ENCODE results near the gene XPNPEP1. TPM values are rescaled to one million over a fixed set of nuclear protein-coding genes. Genes with fewer than 3 reads are reported as not detected.

Gene XPNPEP1
- polyA plus RNA-seq, 1 donor = 64.1 TPM

DNA sequence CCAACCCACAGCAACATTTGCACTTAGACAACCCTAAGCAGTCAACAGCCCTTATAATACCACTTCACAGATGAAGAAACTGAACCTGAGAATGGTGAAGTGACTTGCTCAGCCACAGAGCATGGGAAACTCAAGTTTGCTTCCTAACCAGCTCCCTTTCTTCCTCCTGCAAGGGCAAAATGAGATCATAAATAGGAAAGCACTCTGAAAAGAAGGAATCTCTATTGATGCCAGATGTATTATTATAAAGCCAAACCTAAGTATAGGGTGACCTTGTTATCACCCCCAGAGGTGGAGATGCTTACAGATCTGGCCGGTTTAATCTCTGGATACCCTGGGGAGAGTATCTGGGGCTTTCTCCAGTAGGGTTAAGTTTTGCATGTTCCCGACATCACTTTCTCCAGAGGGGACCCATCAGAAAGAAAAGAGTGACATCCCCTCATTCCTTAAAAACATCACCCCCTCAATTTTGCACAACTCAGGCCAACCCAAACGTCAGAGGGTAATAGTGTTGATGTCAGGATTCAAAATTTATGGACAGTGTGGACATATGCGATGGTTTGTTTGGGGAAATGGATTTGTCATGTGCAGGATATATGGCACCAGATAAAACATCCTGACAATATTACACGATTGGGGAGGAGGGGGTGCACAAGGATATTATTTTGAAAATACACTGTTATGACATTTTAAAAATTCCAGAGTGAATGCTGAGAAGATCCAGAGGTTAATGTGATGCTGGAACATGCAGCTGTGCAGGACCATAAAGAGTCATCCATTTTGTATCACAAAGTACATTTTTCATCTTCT, 24.0 kb upstream of the XPNPEP1 start:
- no peak for DNase-seq (ENCODE audit: low read depth)

DNA sequence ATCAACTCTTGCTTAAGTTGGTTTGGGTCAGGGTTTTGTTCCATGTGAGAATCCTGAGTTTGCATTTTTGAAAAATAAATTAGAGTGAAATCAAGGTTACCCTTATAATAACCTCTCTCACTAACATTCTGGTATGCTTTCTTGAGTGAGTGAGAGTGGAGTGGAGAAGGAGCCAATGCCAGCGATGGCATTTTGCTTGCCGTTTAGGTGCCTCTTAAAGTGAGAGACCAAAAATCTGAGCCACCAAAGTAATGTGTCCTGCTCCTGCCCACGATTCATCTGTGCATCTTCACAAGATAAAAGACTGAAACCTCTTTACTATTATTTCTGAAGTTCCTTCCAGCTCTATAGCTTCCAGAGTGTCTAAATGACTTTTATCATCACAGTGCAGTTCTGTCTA, 23.4 kb upstream of the XPNPEP1 start:
- DNase-seq (ENCODE audit: low read depth) = no peak

DNA sequence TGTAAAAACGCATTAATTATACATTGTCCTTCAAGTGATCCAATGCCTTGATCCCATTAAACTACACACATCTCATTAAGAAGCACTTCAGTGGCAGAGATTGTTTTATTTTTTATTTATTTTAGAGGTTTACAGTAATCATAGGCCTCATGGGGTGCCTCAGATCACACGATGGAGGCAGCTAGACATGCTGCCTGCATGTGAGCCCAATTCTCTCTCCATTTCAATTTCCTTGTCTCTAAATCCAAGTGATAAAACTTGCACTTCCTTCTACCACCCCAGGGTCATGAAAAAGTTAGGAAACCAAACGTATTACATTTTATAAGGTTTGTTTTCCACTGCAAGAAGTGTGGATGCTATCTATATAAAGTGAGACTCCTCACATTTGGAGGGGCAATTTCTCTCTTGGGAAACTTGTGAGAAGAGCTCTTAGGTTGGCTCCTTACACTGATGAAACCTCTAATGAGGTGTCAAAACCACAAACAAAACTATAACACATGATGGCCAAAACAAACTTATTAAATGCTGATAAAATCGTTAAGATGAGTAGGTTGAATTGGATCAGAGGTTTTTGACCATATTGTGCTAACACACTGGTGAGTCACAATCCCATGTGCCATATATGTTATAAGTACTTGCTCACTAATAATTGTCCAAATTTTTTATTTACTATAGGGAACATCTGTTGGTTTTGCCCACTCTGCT, 22.3 kb upstream of the XPNPEP1 start:
- DNase-seq (ENCODE audit: low read depth) = no peak

DNA sequence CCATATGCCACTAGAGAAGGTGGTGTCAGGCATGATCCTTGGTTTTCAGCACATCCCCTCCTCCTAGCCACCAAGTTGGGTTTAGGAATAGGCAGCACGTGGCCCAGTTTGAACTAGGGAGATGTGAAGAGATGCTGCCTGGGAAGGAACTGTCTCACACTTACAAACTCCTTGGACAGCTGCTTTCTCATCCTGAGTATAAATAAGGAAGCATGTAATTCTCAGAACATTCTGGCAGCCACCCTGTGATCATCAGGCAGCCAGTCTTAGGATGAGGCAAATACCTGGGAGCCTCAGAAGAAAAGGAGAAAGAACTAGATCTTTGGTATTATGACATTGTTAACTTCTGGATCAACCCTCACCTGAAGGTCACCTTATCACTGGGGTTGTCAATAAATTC, 21.3 kb upstream of the XPNPEP1 start:
- DNase-seq (ENCODE audit: low read depth) = no peak

DNA sequence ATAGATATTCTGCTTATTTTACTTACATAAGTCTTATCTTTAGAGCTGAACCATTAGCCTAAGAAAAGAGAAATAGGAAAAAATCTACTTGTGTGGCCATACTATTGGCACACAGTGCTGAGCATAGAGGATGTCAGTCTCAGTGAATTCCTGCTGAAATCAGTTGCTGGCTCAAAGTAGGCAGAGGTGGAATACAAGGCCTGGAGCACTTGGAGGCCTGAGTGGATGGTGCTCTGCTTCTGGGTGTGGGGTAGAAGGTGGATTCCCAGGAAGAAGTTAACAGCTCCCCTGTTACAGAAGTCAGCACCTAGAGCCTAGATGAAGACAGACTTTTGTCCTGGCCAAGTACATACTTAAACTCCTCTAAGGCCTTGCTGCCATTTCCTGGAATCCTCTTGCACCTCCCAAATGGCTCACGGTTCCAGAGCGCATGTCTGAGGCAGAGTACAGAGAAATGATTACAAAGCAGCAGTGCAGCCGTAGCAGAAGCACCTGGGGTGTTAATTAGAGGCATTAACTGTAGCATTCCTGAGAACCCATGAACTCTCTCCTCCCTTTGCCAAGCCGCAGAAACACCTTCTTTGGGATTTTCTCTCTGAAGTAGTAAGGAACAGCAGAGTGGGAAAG, 18.0 kb upstream of the XPNPEP1 start:
- DNase-seq (ENCODE audit: low read depth) = no peak

DNA sequence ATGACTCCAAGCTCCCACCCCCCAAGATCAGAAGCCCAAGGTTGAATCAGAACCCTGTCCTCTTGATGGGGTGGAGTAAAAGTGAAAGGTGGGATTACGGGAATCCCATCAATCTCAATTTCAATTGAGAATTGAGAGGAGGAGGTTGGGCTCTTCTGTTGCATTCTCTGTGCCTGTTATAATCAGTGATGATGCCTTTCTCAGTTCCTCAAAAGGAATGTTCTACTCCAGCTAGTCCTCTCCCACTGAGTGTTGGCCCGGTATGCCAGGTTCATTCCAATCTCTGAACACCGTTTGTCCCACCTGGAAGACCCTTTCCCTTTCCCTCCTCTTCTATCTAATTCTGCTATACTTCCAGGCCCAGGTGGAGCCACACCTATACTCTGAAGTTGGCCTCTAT, 17.2 kb upstream of the XPNPEP1 start:
- no peak for DNase-seq (ENCODE audit: low read depth)

DNA sequence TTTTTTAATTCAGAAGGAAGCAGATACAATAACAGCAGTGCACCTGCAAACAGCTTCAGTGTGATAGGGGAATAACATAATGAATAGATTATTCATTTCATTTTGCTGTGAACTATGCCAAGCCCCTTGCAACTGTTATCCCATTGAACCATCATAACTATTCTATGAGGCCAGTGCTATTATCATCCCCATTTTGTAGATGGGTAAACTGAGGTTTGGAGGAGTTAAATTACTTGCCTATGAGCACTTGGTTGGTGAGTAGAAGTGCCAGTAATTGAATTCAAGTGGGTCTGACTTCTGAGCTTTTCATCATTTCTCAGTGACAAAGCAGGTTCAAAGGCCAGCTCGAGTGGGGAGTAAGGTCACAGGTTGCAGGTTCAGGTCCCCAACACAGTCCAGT, 16.8 kb upstream of the XPNPEP1 start:
- no peak for DNase-seq (ENCODE audit: low read depth)

DNA sequence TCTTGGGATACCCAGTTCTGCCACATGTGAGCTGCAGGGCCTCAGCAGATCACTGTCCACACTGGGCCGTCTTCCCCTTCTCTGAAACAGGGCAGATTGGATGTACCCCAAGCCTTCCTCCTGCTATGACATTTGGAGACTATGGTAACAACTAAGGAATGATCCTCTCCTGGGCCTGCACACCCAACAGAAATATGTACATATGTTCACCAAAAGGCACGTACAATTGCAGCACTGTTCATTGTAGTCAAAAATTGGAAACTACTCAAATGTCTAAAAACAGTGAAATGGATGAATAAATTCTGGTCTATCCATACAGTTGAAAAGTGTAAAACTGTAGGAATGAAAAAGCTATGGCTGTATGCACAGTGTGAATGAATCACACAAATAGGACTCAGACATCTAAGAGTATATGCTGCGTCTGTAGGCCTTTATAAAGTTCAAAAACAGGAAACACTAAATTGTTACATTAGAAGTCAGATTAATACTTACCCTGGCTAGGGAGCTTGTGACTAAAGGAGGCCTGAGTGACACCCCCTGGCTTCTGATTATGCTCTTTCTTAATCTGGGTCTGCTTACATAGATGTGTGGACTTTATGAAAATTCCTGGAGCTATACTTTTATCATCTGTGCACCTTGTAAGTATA, 16.1 kb upstream of the XPNPEP1 start:
- no peak for DNase-seq (ENCODE audit: low read depth)

DNA sequence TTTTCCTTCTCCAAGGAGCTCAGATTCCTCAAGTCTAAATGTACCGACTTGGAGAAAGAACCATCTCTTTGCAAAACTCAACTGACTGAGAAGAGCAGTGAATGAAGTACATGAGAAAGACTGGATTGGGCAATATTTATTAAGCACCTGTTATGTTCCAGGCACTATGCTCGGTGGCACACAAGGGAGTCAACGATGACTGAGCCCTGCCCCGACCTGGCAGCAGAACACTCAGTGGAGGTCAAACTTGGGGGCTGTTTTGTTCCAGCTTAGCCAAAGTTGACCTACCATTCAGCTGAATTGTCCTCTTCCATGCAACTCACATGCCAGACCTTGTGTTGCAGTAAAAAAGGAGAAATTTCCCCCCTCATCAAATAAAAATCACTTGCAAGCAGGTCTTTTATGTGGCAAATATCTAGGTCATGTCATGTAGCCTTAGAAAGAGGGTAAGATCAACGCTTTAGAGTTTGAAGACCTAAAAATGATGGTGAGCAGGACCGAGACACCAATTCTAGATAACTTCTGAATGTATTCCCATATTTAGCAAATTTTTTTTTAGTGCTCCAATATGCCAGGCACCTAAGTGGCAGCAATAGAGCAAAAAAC, 14.3 kb upstream of the XPNPEP1 start:
- DNase-seq (ENCODE audit: low read depth) = no peak

DNA sequence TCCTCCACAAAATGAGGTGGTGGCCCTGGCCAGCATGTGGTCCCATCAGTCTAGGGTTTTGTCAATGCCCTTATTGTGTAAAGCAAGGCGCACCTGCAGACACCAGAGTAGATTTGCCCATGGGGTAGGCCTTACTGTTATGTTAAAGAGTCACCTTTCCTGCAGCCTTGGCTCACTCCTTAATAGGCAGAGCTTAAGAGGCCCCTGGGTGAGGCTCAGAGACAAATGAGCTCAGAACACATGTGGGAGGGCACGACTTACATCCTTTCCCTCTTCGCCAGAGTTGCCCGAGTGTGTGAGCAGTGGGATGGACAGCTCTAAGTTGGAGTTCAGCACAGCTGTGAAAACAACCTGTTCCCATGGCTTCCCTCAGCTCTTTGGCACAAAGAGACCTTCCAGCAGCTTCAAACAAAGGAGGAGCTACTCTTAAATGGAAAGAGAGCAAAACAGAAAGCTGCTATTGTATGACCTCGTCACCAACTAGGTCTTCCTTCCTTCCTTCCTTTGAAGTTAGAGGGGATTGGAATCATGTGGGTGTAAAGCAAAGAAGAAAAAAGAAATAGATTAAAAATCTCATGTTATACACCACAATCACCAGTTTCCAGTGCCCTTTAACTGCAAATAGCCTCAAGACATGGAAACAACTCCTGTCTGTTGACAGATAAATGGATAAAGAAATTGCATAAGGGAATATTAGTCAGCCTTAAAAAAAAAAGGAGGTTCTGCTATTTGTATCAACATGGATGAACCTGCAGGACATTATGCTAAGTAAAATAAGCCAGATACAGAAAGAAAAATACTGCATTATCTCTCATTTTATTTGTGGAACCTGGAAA, 11.9 kb upstream of the XPNPEP1 start:
- no peak for DNase-seq (ENCODE audit: low read depth)

DNA sequence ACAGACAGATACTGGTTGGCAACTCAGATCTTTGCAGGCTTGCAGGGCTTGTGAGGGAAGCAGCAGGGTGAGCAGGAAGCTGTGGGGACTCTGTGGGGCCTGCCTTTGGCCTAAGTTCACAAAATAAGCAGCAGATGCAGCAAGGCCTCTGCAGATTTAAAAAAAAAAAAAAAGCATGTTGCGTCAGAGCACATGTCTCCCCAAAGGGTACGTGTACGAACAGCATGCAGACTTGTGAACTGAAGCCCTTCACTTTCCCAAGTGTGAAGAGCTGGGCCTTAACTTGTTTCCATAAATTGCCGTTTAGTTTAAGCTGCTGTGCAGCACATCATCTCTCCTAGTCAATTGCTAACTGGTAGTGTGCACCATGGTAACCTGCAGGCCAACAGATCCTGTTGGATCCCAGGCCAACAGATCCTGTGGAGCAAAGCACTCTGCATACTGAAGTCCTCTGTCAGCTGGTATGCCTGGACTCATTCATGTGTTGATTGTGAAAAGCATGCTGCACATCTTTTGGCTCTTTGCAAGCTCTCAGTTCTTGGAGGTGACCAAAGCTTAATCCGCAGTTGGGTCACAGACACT, 10.8 kb upstream of the XPNPEP1 start:
- DNase-seq (ENCODE audit: low read depth) = no peak

DNA sequence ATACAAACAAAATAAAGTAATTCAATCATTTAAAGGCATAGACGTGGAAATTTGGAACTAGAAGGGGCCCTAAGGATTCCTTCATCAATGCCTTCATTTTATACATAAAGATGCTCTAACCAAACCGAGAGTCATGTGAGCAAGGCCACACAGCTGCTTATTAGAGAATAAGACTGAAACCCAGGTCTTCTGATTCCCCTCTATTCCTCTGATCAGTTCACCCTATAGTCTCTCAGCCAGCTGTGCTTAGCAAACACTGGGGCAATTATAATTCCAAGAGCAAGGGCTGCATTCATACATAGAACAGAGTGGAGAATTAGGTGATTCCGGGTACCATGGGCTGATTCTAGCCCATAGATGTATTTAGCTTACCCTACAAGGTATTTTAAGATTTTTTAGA, 9.7 kb upstream of the XPNPEP1 start:
- no peak for DNase-seq (ENCODE audit: low read depth)

DNA sequence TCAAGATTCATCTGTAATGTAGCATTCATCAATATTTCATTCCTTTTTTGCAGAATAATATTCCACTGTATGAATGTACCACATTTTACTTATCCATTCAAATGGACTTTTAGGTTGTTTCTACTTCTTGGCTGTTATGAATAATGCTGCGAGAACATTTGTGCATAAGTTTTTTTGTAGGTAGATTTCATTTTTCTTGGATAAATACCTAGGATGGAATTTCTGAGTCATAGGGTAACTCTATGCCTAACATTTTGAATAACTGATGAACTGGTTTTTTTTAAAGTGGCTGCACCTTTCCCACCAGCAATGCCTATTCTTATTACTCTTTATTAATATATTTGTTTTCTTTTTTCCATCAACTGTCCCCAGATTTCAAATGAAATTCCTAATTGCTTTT, 9.1 kb upstream of the XPNPEP1 start:
- no peak for DNase-seq (ENCODE audit: low read depth)

DNA sequence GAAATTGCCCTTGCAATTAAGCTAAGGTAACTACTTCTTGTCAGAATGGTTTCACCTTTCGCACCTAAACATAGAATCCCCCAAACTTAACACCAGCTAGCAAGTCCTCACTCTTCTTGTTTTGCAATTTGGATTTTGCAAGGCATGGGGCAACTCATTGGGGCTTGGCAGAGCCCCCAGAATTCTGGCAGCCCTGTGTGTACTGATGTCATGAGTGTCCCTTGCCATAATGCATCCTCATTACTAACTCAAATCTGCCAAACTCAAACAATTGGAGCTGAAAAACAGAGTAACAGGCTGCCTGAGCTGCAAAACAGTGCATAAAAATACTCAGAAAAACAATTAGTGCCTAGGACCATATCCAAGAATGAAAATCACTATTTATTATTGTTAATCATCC, 7.9 kb upstream of the XPNPEP1 start:
- no peak for DNase-seq (ENCODE audit: low read depth)

DNA sequence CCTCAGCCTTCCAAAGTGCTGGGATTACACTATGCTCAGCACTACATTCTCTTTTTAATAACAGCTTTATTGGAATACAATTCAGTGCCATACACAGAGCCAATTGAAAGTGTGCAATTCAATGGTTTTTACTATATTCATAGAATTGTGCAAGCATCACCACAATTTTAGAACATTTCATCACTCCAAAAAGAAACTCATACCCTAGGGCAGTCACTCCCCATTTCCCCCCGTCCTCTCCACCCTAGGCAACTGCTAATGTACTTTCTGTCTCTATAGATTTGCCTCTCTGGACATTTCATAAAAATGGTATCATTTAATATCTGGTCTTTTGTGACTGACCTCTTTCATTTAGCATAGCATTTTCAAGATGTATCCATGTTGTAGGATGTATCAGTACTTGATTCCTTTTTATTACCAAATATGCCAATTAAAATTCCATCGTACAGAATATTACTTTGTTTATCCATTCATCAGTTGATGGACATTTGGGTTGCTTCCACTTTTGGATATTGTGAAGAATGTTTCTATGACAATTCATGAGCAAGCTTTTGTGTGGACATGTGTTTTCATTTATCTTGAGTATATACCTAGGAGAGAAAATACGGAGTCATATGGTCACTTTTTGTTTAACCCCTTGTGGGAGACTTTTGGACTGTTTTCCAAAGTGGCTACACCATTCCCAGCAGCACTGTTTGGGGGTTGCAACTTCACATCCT, 6.3 kb upstream of the XPNPEP1 start:
- no peak for DNase-seq (ENCODE audit: low read depth)

DNA sequence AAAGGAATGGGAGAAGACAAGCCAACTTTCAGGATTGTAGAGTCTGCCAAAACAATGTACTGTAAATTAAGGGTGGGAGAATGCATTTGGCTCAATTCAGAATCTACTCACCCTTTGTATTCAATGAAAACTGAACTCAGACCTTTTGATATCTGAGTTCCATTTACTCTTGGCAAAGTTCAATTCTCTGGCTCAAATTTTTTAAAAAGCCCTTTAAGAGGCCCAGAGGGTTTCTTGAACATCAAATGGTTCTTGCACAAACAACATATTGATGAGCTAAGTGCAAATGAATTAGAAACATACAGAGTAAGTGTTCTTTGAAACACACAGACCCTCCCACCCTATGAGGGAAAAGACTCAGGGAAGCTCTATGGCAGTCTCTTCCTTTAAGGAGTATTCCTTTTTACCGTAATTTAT, 5.2 kb upstream of the XPNPEP1 start:
- no peak for DNase-seq (ENCODE audit: low read depth)

DNA sequence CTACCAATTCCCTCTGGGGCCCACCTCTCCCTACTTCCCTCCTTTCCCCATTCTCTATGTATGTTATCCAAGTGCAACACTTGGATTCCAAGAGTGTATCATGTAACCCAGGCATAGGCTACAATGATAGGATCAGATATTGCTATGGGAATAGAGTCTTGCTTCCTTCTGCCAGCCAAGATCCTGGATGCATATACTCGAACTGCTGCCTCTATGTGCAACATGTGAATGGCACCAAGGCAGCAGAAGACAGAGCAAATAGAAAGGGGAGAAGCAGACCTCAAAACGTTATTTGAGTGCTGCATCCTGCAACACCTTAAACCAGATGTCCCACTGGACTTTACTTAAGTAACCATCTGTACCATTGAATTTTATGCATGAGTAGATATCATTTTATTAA, 3.5 kb upstream of the XPNPEP1 start:
- no peak for DNase-seq (ENCODE audit: low read depth)

DNA sequence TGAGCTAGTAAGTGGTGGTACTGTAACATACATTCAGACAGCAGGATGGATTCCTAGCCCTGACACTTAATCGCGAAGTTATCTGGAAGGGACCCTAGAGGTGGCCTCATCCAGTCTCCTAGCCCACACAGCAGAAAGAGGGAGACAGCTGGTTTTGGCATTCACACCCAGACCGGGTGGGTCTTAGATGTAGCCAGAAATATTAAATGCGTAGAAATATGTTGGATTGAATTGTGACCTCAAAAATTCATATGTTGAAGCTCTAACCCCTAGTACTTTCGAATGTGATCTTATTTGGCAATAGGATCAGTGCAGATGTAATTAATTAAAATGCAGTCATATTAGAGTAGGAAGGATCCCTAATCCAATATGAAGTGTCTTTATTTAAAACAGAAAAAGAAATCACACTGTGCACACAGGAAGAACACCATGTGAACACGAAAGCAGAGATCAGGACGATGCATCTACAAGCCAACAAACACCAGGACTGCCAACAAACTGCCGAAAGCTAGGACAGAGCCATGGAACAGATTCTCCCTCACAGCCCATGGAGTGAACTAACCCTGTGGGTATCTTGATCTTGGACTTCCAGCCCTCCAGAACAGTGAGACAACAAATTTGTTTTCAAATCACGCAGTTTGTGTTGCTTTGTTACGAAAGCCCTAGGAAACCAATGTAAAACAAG, 2.9 kb upstream of the XPNPEP1 start:
- no peak for DNase-seq (ENCODE audit: low read depth)

DNA sequence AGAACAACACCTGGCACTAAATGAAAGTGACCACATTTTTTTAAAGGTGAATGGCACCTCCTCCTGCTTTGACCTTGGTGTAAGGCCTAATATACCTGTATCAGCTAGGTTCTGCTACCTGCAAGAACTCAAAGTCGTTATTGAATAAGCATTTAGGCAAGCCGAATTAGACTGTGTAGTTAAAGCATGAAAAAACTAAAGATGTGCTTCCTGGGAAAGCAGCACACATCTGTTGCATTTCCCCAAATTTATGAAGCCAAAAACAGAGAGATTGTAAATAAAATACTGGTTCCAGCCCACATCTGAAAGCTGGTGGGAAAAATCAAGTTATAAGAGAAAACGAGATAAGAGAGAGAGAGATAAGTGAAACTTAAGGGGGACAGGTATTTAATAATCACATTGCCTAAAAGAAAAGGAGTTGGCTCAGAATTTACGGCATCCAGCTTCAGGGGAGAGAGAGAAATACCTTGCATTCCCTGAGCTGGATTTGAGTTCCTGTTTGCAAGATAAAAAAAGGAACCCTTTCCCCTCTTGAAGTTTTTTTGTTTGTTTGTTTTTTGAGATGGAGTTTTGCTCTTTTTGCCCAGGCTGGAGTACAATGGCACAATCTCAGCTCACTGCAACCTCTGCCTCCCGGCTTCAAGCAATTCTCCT, 1.8 kb upstream of the XPNPEP1 start:
- no peak for DNase-seq (ENCODE audit: low read depth)

Data from forelimb muscle (tissue), 1 donor.